Raji (cell line): Measurements from ENCODE around the gene SDK1.

Experiments used
- POLR2A ChIP-seq: IDR thresholded peaks from 2 replicates; pipeline ENCODE4 v1.6.1; 2011; ENCODE audit warnings: low read depth, low read length, control low read depth; ENCODE audit not compliant: insufficient read depth

The SDK1 gene

GRCh38 chr7:3683546-3684539 is 382.8 kb downstream of the SDK1 start:
- no peak for TF ChIP-seq POLR2A

- TF ChIP-seq POLR2A, result no peak
Measured at GRCh38 chr7:3688071-3688470, 387.0 kb downstream of the SDK1 start.

- no peak for TF ChIP-seq POLR2A
Measured at GRCh38 chr7:3688842-3689241, 387.8 kb downstream of the SDK1 start.

GRCh38 chr7:3691478-3692158 is 390.6 kb downstream of the SDK1 start:
- TF ChIP-seq POLR2A, result no peak

GRCh38 chr7:3695602-3696001 is 394.6 kb downstream of the SDK1 start:
- no peak for TF ChIP-seq POLR2A

GRCh38 chr7:3696113-3696512 is 395.1 kb downstream of the SDK1 start:
- TF ChIP-seq POLR2A, result no peak

GRCh38 chr7:3697472-3697871 is 396.4 kb downstream of the SDK1 start:
- TF ChIP-seq POLR2A, result no peak

GRCh38 chr7:3705258-3705657 is 404.2 kb downstream of the SDK1 start:
- TF ChIP-seq POLR2A, result no peak

GRCh38 chr7:3710122-3710521 is 409.1 kb downstream of the SDK1 start:
- TF ChIP-seq POLR2A, result no peak

- TF ChIP-seq POLR2A, result no peak
Measured at GRCh38 chr7:3710531-3710930, 409.5 kb downstream of the SDK1 start.

GRCh38 chr7:3712841-3713240 is 411.8 kb downstream of the SDK1 start:
- no peak for TF ChIP-seq POLR2A

GRCh38 chr7:3721422-3721821 is 420.4 kb downstream of the SDK1 start:
- no peak for TF ChIP-seq POLR2A

GRCh38 chr7:3722396-3722922 is 421.4 kb downstream of the SDK1 start:
- TF ChIP-seq POLR2A, result no peak

GRCh38 chr7:3725155-3726059 is 424.4 kb downstream of the SDK1 start:
- TF ChIP-seq POLR2A, result no peak

GRCh38 chr7:3730276-3730675 is 429.2 kb downstream of the SDK1 start:
- TF ChIP-seq POLR2A, result no peak
